RWPE2 (cell line): ENCODE measurements around the gene CARD18.

Experiments
- ATAC-seq: fragments of 200-7000 bp; cut with Tn5 transposase; 3 replicates; pipeline ENCODE4 v1.9.1; 2021; ENCODE audit warnings: low read depth
- DNase-seq: peaks from one replicate; pipeline ENCODE4 v3.0.0-alpha.2; 2020; ENCODE audit warnings: low spot score
- H3K27ac ChIP-seq: fragments of 450-650 bp; 2 replicates; pipeline ENCODE4 v1.5.1; 2017; ENCODE audit warnings: mild to moderate bottlenecking; ENCODE audit not compliant: poor library complexity, severe bottlenecking
- H3K27me3 ChIP-seq: fragments of 250-450 bp; sonication (Bioruptor Pico); 2 replicates; pipeline ENCODE4 v1.5.1; 2021; ENCODE audit warnings: mild to moderate bottlenecking, moderate library complexity; ENCODE audit not compliant: insufficient read depth, poor library complexity, severe bottlenecking
- H3K36me3 ChIP-seq: fragments of 250-450 bp; sonication (Bioruptor Pico); 2 replicates; pipeline ENCODE4 v1.5.1; 2020; ENCODE audit warnings: low read depth, mild to moderate bottlenecking, moderate library complexity
- H3K4me1 ChIP-seq: fragments of 250-450 bp; sonication (Bioruptor Pico); 2 replicates; pipeline ENCODE4 v1.5.1; 2021; ENCODE audit warnings: mild to moderate bottlenecking, moderate library complexity; ENCODE audit not compliant: insufficient read depth, poor library complexity, severe bottlenecking
- H3K4me3 ChIP-seq: fragments of 250-450 bp; sonication (Bioruptor Pico); 2 replicates; pipeline ENCODE4 v1.5.1; 2021; ENCODE audit warnings: mild to moderate bottlenecking, moderate library complexity; ENCODE audit not compliant: severe bottlenecking
- H3K9me3 ChIP-seq: fragments of 250-450 bp; sonication (Bioruptor Pico); 2 replicates; pipeline ENCODE4 v1.5.1; 2021; ENCODE audit warnings: mild to moderate bottlenecking, moderate library complexity; ENCODE audit not compliant: severe bottlenecking
- TF ChIP-seq, protein P1 (sequence below): fragments of 450-650 bp; IDR thresholded peaks from one replicate; pipeline ENCODE4 v1.5.1; 2017; ENCODE audit warnings: mild to moderate bottlenecking, moderate library complexity; ENCODE audit not compliant: poor library complexity, severe bottlenecking

The CARD18 gene

DNA sequence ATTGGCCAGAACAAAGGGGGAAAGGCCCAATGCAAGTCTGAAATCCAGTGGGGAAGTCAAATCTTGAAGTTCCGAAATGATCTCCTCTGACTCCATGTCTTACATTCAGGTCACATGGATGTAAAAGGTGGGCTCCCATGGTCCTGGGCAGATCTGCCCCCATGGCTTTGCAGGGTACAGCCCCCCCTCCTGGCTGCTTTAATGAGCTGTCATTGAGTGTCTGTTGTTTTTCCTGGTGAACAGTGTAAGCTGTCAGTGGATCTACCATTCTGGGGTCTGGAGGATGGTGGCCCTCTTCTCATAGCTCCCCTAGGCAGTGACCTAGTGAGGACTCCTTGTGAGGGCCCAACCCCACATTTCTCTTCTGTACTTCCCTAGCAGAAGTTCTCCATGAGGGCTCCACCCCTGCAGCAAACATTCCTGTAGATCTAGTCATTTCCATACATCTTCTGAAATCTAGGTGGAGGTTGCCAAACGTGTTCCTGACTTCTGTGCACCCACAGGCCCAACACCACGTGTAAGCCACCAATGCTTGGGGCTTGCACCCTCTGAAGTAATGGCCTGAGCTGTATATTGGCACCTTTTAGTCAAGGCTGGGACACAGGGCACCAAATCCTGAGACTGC lies 9.3 kb downstream of the CARD18 start:
- DNase-seq (no peak), ATAC-seq (peak; percentile 69)
- Histone ChIP-seq H3K9me3 (peaks cover 9% of the 10 kb centered on the region), H3K27me3 (no peaks in the 10 kb centered on the region), H3K4me1 (peaks cover 21% of the 10 kb centered on the region), H3K4me3 (no peak overlapping the region), H3K36me3 (no peaks in the 10 kb centered on the region), H3K27ac (peak overlapping the region; percentile 78)
- TF ChIP-seq, protein P1, sequence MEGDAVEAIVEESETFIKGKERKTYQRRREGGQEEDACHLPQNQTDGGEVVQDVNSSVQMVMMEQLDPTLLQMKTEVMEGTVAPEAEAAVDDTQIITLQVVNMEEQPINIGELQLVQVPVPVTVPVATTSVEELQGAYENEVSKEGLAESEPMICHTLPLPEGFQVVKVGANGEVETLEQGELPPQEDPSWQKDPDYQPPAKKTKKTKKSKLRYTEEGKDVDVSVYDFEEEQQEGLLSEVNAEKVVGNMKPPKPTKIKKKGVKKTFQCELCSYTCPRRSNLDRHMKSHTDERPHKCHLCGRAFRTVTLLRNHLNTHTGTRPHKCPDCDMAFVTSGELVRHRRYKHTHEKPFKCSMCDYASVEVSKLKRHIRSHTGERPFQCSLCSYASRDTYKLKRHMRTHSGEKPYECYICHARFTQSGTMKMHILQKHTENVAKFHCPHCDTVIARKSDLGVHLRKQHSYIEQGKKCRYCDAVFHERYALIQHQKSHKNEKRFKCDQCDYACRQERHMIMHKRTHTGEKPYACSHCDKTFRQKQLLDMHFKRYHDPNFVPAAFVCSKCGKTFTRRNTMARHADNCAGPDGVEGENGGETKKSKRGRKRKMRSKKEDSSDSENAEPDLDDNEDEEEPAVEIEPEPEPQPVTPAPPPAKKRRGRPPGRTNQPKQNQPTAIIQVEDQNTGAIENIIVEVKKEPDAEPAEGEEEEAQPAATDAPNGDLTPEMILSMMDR = no peak

DNA sequence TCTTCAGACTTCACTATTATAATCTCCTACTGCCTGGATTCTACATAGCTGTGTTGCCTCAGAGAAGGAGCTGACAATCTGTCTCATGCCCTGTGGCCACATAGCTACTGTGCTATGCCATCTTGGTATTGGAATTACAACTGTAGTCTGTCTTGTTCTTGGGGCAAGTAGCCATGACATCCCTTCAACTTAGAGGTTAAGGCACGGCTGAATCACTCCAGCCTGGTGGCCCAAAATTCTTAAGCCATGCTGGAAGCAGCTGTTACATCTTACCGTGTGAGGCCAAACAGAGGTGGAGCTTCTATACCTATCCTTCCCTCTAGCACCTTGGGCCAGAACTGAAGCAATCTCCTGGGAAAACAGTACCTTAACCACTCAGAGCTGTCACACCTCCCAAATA lies 14.8 kb downstream of the CARD18 start:
- Histone ChIP-seq H3K27ac (no peak overlapping the region), H3K27me3 (no peaks in the 10 kb centered on the region), H3K36me3 (no peaks in the 10 kb centered on the region), H3K4me1 (no peaks in the 10 kb centered on the region), H3K4me3 (no peak overlapping the region), H3K9me3 (peaks cover 3% of the 10 kb centered on the region)
- ATAC-seq = no peak
- no peak for DNase-seq
- TF ChIP-seq, protein P1 = no peak

DNA sequence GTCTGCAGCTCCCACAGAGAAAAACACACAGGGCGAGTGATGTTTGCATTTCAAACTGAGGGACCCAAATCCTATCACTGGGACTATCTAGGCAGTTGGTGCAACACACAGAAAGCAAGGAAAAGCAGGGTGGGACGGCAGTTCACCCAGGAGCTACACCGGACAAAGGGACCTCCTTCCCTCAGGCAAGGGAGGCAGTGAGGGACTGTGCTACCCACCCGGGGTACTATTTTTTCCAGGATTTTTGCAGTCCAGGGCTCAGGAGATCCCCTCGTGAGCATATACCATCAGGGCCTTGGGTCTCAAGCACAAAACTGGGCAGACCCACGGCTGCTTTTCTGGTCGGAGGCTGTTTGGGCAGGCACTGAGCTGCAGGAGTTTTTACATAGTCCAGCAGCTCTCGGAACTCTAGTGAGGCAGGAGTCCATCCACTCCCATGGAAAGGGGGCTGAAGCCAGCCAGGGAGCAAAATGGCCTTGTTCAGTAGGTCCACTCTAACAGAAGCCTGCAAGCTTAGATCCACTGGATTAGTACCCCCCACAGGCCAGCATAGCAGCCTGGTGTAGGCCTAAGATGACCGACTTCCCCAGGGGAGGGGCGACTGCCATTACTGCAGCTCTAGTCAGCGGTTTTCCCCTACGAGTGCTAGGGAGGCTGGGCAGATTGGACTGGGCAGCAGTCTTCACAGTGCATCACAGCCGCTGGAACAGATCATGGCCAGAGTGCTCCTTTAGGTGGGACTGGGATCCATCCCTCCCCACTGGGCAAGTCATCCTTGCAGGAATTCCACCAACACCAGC lies 28.2 kb downstream of the CARD18 start:
- peaks cover 8% of the 10 kb centered on the region for H3K4me1 ChIP-seq
- DNase-seq = no peak
- H3K27ac ChIP-seq = no peak overlapping the region
- no peak overlapping the region for H3K4me3 ChIP-seq
- no peaks in the 10 kb centered on the region for H3K36me3 ChIP-seq
- H3K27me3 ChIP-seq = no peaks in the 10 kb centered on the region
- TF ChIP-seq, protein P1 = no peak
- no peaks in the 10 kb centered on the region for H3K9me3 ChIP-seq
- ATAC-seq = no peak

DNA sequence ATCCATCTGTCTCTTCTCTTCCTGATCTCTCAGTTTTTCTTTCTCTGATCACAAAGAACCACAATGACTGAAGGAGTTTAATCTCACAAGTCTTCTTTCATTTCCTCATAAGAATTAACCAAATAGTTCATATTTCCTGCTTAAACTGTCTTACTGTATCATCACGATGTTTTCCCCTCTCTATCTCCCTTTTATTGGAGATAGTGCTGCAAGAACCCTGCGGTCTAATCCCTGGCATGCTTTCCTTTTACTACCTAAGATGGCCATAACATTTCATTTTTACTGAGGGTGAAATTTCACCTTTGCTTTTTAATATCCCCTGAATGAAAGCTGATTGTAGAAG lies 28.9 kb downstream of the CARD18 start:
- H3K9me3 ChIP-seq = no peaks in the 10 kb centered on the region
- no peak for DNase-seq
- TF ChIP-seq, protein P1 = no peak
- no peaks in the 10 kb centered on the region for H3K36me3 ChIP-seq
- no peaks in the 10 kb centered on the region for H3K27me3 ChIP-seq
- H3K4me1 ChIP-seq = peaks cover 8% of the 10 kb centered on the region
- no peak for ATAC-seq
- H3K4me3 ChIP-seq = no peak overlapping the region
- H3K27ac ChIP-seq = peak overlapping the region; percentile 21
